Psoas muscle (tissue), 8 donors: Measurements from ENCODE around the gene ATP6V1G2. TPM values are rescaled to one million over a fixed set of nuclear protein-coding genes. Genes with fewer than 3 reads are reported as not detected.
A peak's percentile ranks its signal among the peaks of the same experiment; 100 is the strongest.
"Not testable (repeated sequence)": the region's sequence is repeated elsewhere in the genome, so short reads cannot be mapped to it uniquely, and the experiment has no call there.

ENCODE experiments used
- ATAC-seq, 4 donors: fragments of 200-7000 bp; cut with Tn5 transposase; one replicate each; pipeline ENCODE4 v1.9.1; 2020; ENCODE audit warnings: moderate library complexity in 3 of 4, mild to moderate bottlenecking in 2 of 4
- DNase-seq, 2 donors: peaks; one replicate each; pipeline ENCODE4 v3.0.0-alpha.2; 2020
- H3K27ac ChIP-seq: fragments of 200-600 bp; one replicate; pipeline ENCODE4 v1.8.0; 2022
- H3K27me3 ChIP-seq, 3 donors: fragments of 200-600 bp in 1 of 3; one replicate each; pipeline versions ENCODE4 v1.6.1 to v1.8.0; 2013 to 2022; ENCODE audit warnings: low read length in 2 of 3, mild to moderate bottlenecking in 2 of 3, moderate library complexity in 1 of 3; ENCODE audit not compliant: insufficient read depth in 3 of 3
- H3K36me3 ChIP-seq, 2 donors: fragments of 200-600 bp in 1 of 2; one replicate each; pipeline versions ENCODE4 v1.6.1 to v1.8.0; 2013 to 2022; ENCODE audit warnings: low read depth in 1 of 2, mild to moderate bottlenecking in 1 of 2, moderate library complexity in 1 of 2; ENCODE audit not compliant: insufficient read depth in 1 of 2
- H3K4me1 ChIP-seq: fragments of 200-600 bp; one replicate; pipeline ENCODE4 v1.8.0; 2022
- H3K4me3 ChIP-seq: fragments of 200-600 bp; one replicate; pipeline ENCODE4 v1.8.0; 2022; ENCODE audit warnings: mild to moderate bottlenecking
- H3K9me3 ChIP-seq: fragments of 200-600 bp; one replicate; pipeline ENCODE4 v1.8.0; 2022
- CTCF ChIP-seq: fragments of 200-600 bp; IDR thresholded peaks from one replicate; pipeline ENCODE4 v1.8.0; 2022; ENCODE audit warnings: antibody characterized with exemption
- WGBS, 3 donors: extraction: QIAGEN DNeasy Blood & Tissue Kit; methylation state at CpG; one replicate each; pipeline versions ENCODE4 v1.1.6 to v1.1.7; 2013; 5-methylcytosine and 5-hydroxymethylcytosine counted together
- intact Hi-C, 2 donors: fragments of 100-400 bp; cut with DNase I; formaldehyde crosslinking; loops; one replicate each; pipeline versions ENCODE4 v1.11.0 to v1.14.2; 2022
- long read RNA-seq, 2 donors: library from polyadenylated mRNA; unstranded; transcript quantifications; one replicate each; pipeline ENCODE4 v2.0.0, GENCODE V29; 2021
- polyA plus RNA-seq, 3 donors: library from polyadenylated mRNA; stranded (reverse); fragments of 200-250 nt; gene quantifications; one replicate each; pipeline ENCODE4 v1.2.3, GENCODE V29; 2013
- total RNA-seq, 4 donors: library from RNA; stranded (reverse); fragmentation: NEBNext Ultra II Directional in 2 of 4; extraction: Animal tissue kit (Norgen Biotek cat#: 25700) in 2 of 4; gene quantifications; one replicate each; pipeline versions ENCODE4 v1.2.1 to v1.2.4, GENCODE V29; 2021 to 2023
- donor health status: healthy with polysubstance abuse.
- donor health status: DM: no; HTN: no; CAD: no; lungs with moderate emphysema.
- donor health status: Bipolar disorder and iron deficiency.
- donor health status: healthy.
- donor health status: DM: yes; HTN: yes; CAD: no.
- donor health status: DM: no; HTN: no; CAD: no.
- donor health status: DM: no; HTN: no; CAD: no.
- donor health status: DM: yes; HTN: yes; CAD: no.

ATP6V1G2 gene
- total RNA-seq: 1 to 10 TPM in 2 of 4 donors, under 1 TPM in 2; 0.66 to 2.8 (median 0.94) TPM
- polyA plus RNA-seq: 1 to 10 TPM in 2 of 3 donors, under 1 TPM in 1; 0.95 to 4.7 (median 1.7) TPM
- long read RNA-seq, donor 1, partial matches to known transcripts: 0 of 1 reads
- long read RNA-seq, donor 1, other reads (novel, unspliced or antisense): 0 of 1 reads
- long read RNA-seq, donor 2, partial matches to known transcripts: 0 of 1 reads
- long read RNA-seq, donor 2, other reads (novel, unspliced or antisense): 0 of 1 reads

- ATAC-seq (peak; percentile 80 to 84 (median 82)), DNase-seq (peak; percentile 88 to 92)
- Histone ChIP-seq H3K36me3 (peaks cover 2 to 29% of the 10 kb centered on the region in 2 donors), H3K9me3 (no peaks in the 10 kb centered on the region), H3K4me3 (peak within 1 kb of the TSS; percentile 71), H3K27me3 (no peaks in the 10 kb centered on the region), H3K27ac (peak within 1 kb of the TSS; percentile 86), H3K4me1 (peaks cover 19% of the 10 kb centered on the region)
- peak; percentile 94 for TF ChIP-seq CTCF
- intact Hi-C loops: loop anchor here (1.0 to 10.0 kb wide), 9 partner anchors 36 to 418 kb away; partner anchors contain the start of genes LTB (in 2 of the 2), AIF1 (in 1 of the 2), C6orf47 (in 1 of the 2) and EHMT2 (in 1 of the 2)
- 4 to 8% (median 6%) methylated on average over 11 of the region's 11 CpGs for WGBS, 3 donors
These were observed at the start of gene ATP6V1G2 for GRCh38 chr6:31546339-31546957. Gene ATP6V1G2, minus strand, starts transcription at chr6:31546608. Its CDS starts 49 bp downstream, at chr6:31546559.

DNA sequence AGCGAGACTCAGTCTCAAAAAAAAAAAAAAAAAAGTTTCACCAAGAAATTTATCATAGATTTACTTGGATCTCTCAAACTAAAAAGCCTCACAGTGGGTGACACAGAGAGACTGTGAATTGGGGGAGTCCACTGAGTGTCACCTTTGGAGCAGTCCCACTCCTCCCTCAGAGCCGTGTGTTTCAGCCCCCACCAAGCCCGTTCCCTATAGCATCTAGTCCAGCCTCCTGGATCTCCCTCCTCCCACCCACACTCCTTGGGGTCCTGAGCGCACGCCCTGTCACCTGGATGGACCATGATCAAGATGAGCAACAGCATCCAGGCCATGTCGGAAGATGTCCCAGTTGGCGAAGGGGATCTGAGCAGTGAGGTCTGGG is 46.0 kb upstream of the ATP6V1G2 start:
- no peaks in the 10 kb centered on the region for H3K27me3 ChIP-seq
- H3K9me3 ChIP-seq: no peaks in the 10 kb centered on the region
- H3K4me3 ChIP-seq: no peak overlapping the region
- 85 to 91% (median 89%) methylated on average over 7 of the region's 7 CpGs for WGBS, 3 donors
- no peaks in the 10 kb centered on the region for H3K36me3 ChIP-seq
- H3K27ac ChIP-seq: no peak overlapping the region
- no peaks in the 10 kb centered on the region for H3K4me1 ChIP-seq
- intact Hi-C loops: no loop called here
- no peak for TF ChIP-seq CTCF
- no peak for ATAC-seq
- no peak for DNase-seq

- H3K27ac ChIP-seq, H3K9me3 ChIP-seq, DNase-seq, ATAC-seq, H3K4me3 ChIP-seq, H3K27me3 ChIP-seq, intact Hi-C loops, H3K4me1 ChIP-seq, H3K36me3 ChIP-seq: not testable (repeated sequence)
- WGBS, 3 donors: 77 to 83% (median 82%) methylated on average over 5 of the region's 5 CpGs
These were observed 44.3 kb upstream of the ATP6V1G2 start for GRCh38 chr6:31590691-31591090.

DNA sequence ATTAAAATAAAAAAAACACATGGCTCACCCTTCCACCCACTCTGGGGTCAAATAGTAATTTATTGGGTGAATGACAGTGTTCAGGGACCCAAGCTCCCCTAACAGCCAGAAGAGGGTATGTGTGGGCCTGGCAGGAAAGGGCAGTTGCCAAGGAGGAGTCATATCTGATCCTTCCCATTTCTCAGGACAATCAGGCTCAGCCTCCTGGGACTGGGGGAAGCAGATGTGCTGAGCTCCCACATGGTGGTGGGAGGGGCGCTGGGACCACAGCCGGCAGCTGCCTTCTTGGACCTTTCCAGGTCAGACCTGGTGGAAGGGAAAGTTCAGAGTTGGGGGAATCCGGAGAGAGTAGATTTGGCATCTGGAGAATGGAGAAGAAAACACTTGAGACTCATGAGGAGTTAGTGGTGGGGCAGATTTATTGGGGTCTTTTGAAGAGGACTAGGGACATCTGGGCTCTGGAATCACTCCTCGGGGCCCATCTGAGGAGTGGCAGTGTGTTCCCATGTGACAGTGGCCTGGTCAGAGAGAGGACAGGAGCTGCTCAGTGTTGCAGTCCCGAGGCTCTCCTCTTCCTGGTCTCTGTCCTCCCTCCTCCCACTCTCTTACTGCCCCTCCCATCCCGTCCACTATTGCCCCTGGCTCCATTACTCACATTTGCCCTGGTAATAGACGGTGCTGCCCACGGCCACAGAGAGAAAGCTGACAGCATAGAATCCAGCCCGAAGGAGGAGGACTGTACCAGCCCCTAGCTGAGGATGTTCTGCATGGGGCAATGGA is 42.7 kb upstream of the ATP6V1G2 start:
- no peaks in the 10 kb centered on the region for H3K27me3 ChIP-seq
- ATAC-seq (no peak), DNase-seq (no peak)
- intact Hi-C loops: no loop called here
- H3K4me1 ChIP-seq: no peaks in the 10 kb centered on the region
- no peaks in the 10 kb centered on the region for H3K9me3 ChIP-seq
- no peak overlapping the region for H3K27ac ChIP-seq
- no peak overlapping the region for H3K4me3 ChIP-seq
- no peaks in the 10 kb centered on the region for H3K36me3 ChIP-seq
- TF ChIP-seq CTCF: no peak
- WGBS, 3 donors: 32 to 36% (median 35%) methylated on average over 9 of the region's 9 CpGs
